IMR-90 (cell line): ENCODE measurements around the gene APPBP2. TPM values are rescaled to one million over a fixed set of nuclear protein-coding genes. Genes with fewer than 3 reads are reported as not detected.

Source experiments
- ATAC-seq: fragments of 200-7000 bp; cut with Tn5 transposase; 2 replicates; pipeline ENCODE4 v1.9.1; 2020; ENCODE audit warnings: low read depth, mild to moderate bottlenecking, moderate library complexity
- BruUV-seq: library from RNA; stranded (reverse); fragments of 400-500 nt; replicated peaks from 2 replicates; lab custom pipeline; 2021; lab: Mats Ljungman, UMichigan
- CTCF ChIA-PET: fragments of 300-600 bp; formaldehyde crosslinking; extraction: SDS; loops from one replicate; lab custom pipeline; 2021; ENCODE audit warnings: antibody characterized with exemption; lab: Yijun Ruan, JAX
- POLR2A ChIA-PET: fragments of 300-600 bp; sonication (Branson Sonifier 250); formaldehyde crosslinking; loops from one replicate; lab custom pipeline; 2022; ENCODE audit warnings: antibody characterized with exemption; ENCODE audit not compliant: unreplicated experiment; lab: Charles Lee
- DNase-seq: peaks from one replicate; pipeline ENCODE4 v3.0.0; 2013
- H2AFZ ChIP-seq: replicated peaks from 2 replicates; pipeline ENCODE3; 2013; ENCODE audit warnings: low read length, mild to moderate bottlenecking; ENCODE audit not compliant: poor library complexity
- H2AK5ac ChIP-seq: 2 replicates; pipeline ENCODE4 v1.6.1; 2013; ENCODE audit warnings: low read depth, low read length, inconsistent platforms
- H2AK9ac ChIP-seq: replicated peaks from 2 replicates; pipeline ENCODE3; 2013; ENCODE audit warnings: mild to moderate bottlenecking, low read depth, low read length, moderate library complexity; ENCODE audit not compliant: poor library complexity
- H2BK120ac ChIP-seq: 2 replicates; pipeline ENCODE4 v1.6.1; 2013; ENCODE audit warnings: low read depth, low read length, inconsistent platforms
- H2BK15ac ChIP-seq: 3 replicates; pipeline ENCODE4 v1.6.1; 2013; ENCODE audit warnings: low read depth, low read length, inconsistent platforms
- H2BK20ac ChIP-seq: 2 replicates; pipeline ENCODE4 v1.6.1; 2013; ENCODE audit warnings: low read depth, mild to moderate bottlenecking, inconsistent platforms, low read length, moderate library complexity
- H2BK5ac ChIP-seq: 2 replicates; pipeline ENCODE4 v1.6.1; 2013; ENCODE audit warnings: mild to moderate bottlenecking, low read depth, low read length, inconsistent platforms; ENCODE audit not compliant: poor library complexity, severe bottlenecking
- H3K14ac ChIP-seq: replicated peaks from 2 replicates; pipeline ENCODE4 v1.6.1; 2013; ENCODE audit warnings: low read depth, low read length, inconsistent platforms
- H3K18ac ChIP-seq: 2 replicates; pipeline ENCODE4 v1.6.1; 2013; ENCODE audit warnings: low read depth, low read length, control low read depth
- H3K23ac ChIP-seq: 2 replicates; pipeline ENCODE4 v1.6.1; 2013; ENCODE audit warnings: low read depth, low read length, inconsistent platforms
- H3K27ac ChIP-seq: 2 replicates; pipeline ENCODE4 v1.5.1; 2013; ENCODE audit warnings: mild to moderate bottlenecking, control low read depth, low read length; ENCODE audit not compliant: insufficient read depth
- H3K27me3 ChIP-seq: 2 replicates; pipeline ENCODE4 v1.6.1; 2013; ENCODE audit warnings: low read length; ENCODE audit not compliant: control insufficient read depth, insufficient read depth
- H3K36me3 ChIP-seq: 2 replicates; pipeline ENCODE4 v1.6.1; 2013; ENCODE audit warnings: low read length, mixed read lengths; ENCODE audit not compliant: control insufficient read depth, insufficient read depth
- H3K4ac ChIP-seq: 2 replicates; pipeline ENCODE4 v1.6.1; 2013; ENCODE audit warnings: low read depth, low read length, inconsistent platforms
- H3K4me1 ChIP-seq: 2 replicates; pipeline ENCODE4 v1.6.1; 2013; ENCODE audit warnings: low read length, mixed read lengths; ENCODE audit not compliant: control insufficient read depth, insufficient read depth
- H3K4me2 ChIP-seq: 2 replicates; pipeline ENCODE4 v1.6.1; 2013; ENCODE audit warnings: low read depth, mild to moderate bottlenecking, control low read depth, low read length, moderate library complexity
- H3K4me3 ChIP-seq: 2 replicates; pipeline ENCODE4 v1.5.1; 2013; ENCODE audit warnings: low read depth, mild to moderate bottlenecking, control low read depth, low read length, moderate library complexity; ENCODE audit not compliant: insufficient read depth
- H3K56ac ChIP-seq: 2 replicates; pipeline ENCODE4 v1.6.1; 2013; ENCODE audit warnings: low read length, inconsistent platforms; ENCODE audit not compliant: insufficient read depth; ENCODE audit errors: extremely low read depth
- H3K79me1 ChIP-seq, 2 experiments: 2 replicates each; pipeline ENCODE4 v1.6.1; 2013; ENCODE audit warnings: low read length in 2 of 2, inconsistent platforms in 1 of 2, low read depth in 1 of 2
- H3K9ac ChIP-seq: 2 replicates; pipeline ENCODE4 v1.6.1; 2013; ENCODE audit warnings: low read depth, low read length, control low read depth
- H3K9me1 ChIP-seq: 2 replicates; pipeline ENCODE4 v1.6.1; 2013; ENCODE audit warnings: low read length, inconsistent platforms; ENCODE audit not compliant: insufficient read depth
- H3K9me3 ChIP-seq: 2 replicates; pipeline ENCODE4 v1.6.1; 2013; ENCODE audit warnings: low read length; ENCODE audit not compliant: control insufficient read depth, insufficient read depth
- H4K20me1 ChIP-seq: 2 replicates; pipeline ENCODE4 v1.6.1; 2013; ENCODE audit warnings: low read length, inconsistent platforms; ENCODE audit not compliant: insufficient read depth
- H4K5ac ChIP-seq: 2 replicates; pipeline ENCODE4 v1.6.1; 2013; ENCODE audit warnings: mild to moderate bottlenecking, low read depth, low read length, control low read depth
- H4K8ac ChIP-seq, 2 experiments: 2 replicates each; pipeline ENCODE4 v1.6.1; 2013; ENCODE audit warnings: low read depth in 2 of 2, low read length in 2 of 2, control low read depth in 1 of 2, inconsistent platforms in 1 of 2
- H4K91ac ChIP-seq: 2 replicates; pipeline ENCODE4 v1.6.1; 2013; ENCODE audit warnings: low read depth, low read length, inconsistent platforms; ENCODE audit not compliant: insufficient read depth
- BHLHE40 ChIP-seq: fragments of 150-350 bp; IDR thresholded peaks from 2 replicates; pipeline ENCODE4 v1.6.1; 2016; ENCODE audit warnings: mild to moderate bottlenecking, low read depth, low read length
- CEBPB ChIP-seq: IDR thresholded peaks from 2 replicates; pipeline ENCODE4 v1.6.1; 2012; ENCODE audit warnings: low read depth, low read length, improper control_type of control experiment
- CHD1 ChIP-seq: IDR thresholded peaks from 2 replicates; pipeline ENCODE4 v1.6.1; 2012; ENCODE audit warnings: low read depth, low read length, improper control_type of control experiment
- FOS ChIP-seq: fragments of 150-350 bp; IDR thresholded peaks from 2 replicates; pipeline ENCODE4 v1.6.1; 2016; ENCODE audit warnings: low read depth, low read length
- MAFK ChIP-seq: IDR thresholded peaks from 2 replicates; pipeline ENCODE4 v1.6.1; 2012; ENCODE audit warnings: low read depth, low read length, improper control_type of control experiment
- MAZ ChIP-seq: IDR thresholded peaks from 2 replicates; pipeline ENCODE4 v1.6.1; 2012; ENCODE audit warnings: low read depth, mild to moderate bottlenecking, low read length, improper control_type of control experiment, moderate library complexity, borderline replicate concordance
- MXI1 ChIP-seq: IDR thresholded peaks from 2 replicates; pipeline ENCODE4 v1.6.1; 2012; ENCODE audit warnings: low read depth, mild to moderate bottlenecking, low read length, moderate library complexity, borderline replicate concordance
- NFE2L2 ChIP-seq: fragments of 150-350 bp; IDR thresholded peaks from 2 replicates; pipeline ENCODE4 v1.6.1; 2016; ENCODE audit warnings: low read depth, mild to moderate bottlenecking, low read length
- POLR2A ChIP-seq: IDR thresholded peaks from 2 replicates; pipeline ENCODE4 v1.6.1; 2012; ENCODE audit warnings: mild to moderate bottlenecking, low read depth, low read length
- RAD21 ChIP-seq: IDR thresholded peaks from 2 replicates; pipeline ENCODE4 v1.6.1; 2012; ENCODE audit warnings: low read length, improper control_type of control experiment
- RCOR1 ChIP-seq: IDR thresholded peaks from 2 replicates; pipeline ENCODE4 v1.6.1; 2012; ENCODE audit warnings: mild to moderate bottlenecking, low read length, improper control_type of control experiment; ENCODE audit not compliant: insufficient replicate concordance
- RFX5 ChIP-seq: IDR thresholded peaks from 2 replicates; pipeline ENCODE4 v1.8.0; 2012; ENCODE audit warnings: low read depth, mild to moderate bottlenecking, low read length, moderate library complexity
- SMC3 ChIP-seq: fragments of 150-350 bp; IDR thresholded peaks from 2 replicates; pipeline ENCODE4 v1.6.1; 2016; ENCODE audit warnings: low read depth, mild to moderate bottlenecking, antibody characterized with exemption, low read length, moderate library complexity
- WGBS, 2 experiments: methylation state at CpG; one replicate each; pipeline versions ENCODE4 v1.1.5 to v1.1.7; 2013; ENCODE audit warnings: missing lambda C conversion rate in 2 of 2; ENCODE audit not compliant: insufficient read length in 1 of 2; ENCODE audit errors: extremely low coverage in 2 of 2; 5-methylcytosine and 5-hydroxymethylcytosine counted together
- dilution Hi-C: fragments of 300-500 bp; cut with HindIII; formaldehyde crosslinking; loops from one replicate; pipeline ENCODE4 v1.14.3; 2018; ENCODE audit warnings: low sequenced_read_pairs; ENCODE audit not compliant: unreplicated experiment
- in situ Hi-C: fragments of 300-500 bp; cut with MboI; formaldehyde crosslinking; loops from 3 replicates; pipeline ENCODE4 v1.14.3; 2019; ENCODE audit warnings: low sequenced_read_pairs, inconsistent platforms, mixed read lengths
- intact Hi-C: fragments of 100-400 bp; cut with micrococcal nuclease; formaldehyde crosslinking; loops from 2 replicates; pipeline ENCODE4 v1.10.0; 2022
- polyA plus RNA-seq, 3 experiments: library from polyadenylated mRNA; depleted of rRNA; stranded (reverse); fragments of >200 nt; gene quantifications; 2 replicates each; pipeline ENCODE4 v1.2.3, GENCODE V29; 2012; ENCODE audit warnings: low replicate concordance in 1 of 3
- total RNA-seq: library from RNA; depleted of rRNA; stranded (reverse); fragments of >200 nt; gene quantifications from 2 replicates; pipeline ENCODE4 v1.2.3, GENCODE V29; 2012
- TF ChIP-seq, protein P1 (sequence below): fragments of 150-350 bp; IDR thresholded peaks from 2 replicates; pipeline ENCODE4 v1.6.1; 2017; ENCODE audit warnings: mild to moderate bottlenecking, antibody characterized with exemption, low read length, low read depth
- TF ChIP-seq, protein P2 (sequence below): fragments of 150-350 bp; IDR thresholded peaks from 2 replicates; pipeline ENCODE4 v1.6.1; 2016; ENCODE audit warnings: low read depth, mild to moderate bottlenecking, low read length, moderate library complexity, borderline replicate concordance
- TF ChIP-seq, protein P3 (sequence below): conservative IDR thresholded peaks from 2 replicates; pipeline ENCODE4 v1.5.1; 2012; ENCODE audit warnings: mild to moderate bottlenecking, low read depth, low read length, improper control_type of control experiment

Gene APPBP2
- total and polyA plus RNA-seq, 2 of the 4 experiments (the other 2 are of a cell fraction) = 12.3 to 93.9 TPM

DNA sequence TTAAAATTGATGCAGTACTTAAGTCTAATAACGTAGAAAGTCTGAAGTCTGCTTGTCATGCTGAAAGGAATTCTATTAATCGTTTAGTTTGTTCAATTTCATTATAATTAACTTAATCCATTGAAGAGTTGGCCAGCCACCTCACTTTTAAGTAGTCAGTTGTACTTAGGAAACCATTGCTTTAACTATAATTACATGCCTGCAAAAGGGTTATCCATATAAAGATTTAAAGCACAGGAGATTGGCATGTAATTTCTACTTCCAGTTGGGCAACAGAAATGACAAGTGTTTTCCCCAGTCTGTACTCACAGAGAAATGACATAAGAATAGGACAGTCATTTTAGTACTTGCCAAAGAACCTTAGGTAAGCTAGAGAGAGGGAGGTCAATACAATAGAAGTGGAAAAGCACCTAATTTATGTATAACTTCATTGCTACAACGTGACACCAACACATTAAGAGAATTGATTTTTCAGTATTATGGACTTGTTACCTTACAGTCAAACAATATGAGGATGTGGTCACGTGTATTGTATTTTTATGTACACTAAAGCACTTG lies 130.5 kb downstream of the APPBP2 start:
- no peak overlapping the region for H2AFZ ChIP-seq
- H3K18ac ChIP-seq = no peak overlapping the region
- no peak overlapping the region for H3K4ac ChIP-seq
- H2BK15ac ChIP-seq = no peak overlapping the region
- TF ChIP-seq CHD1 = no peak
- no peak for TF ChIP-seq CEBPB
- TF ChIP-seq, protein P1, sequence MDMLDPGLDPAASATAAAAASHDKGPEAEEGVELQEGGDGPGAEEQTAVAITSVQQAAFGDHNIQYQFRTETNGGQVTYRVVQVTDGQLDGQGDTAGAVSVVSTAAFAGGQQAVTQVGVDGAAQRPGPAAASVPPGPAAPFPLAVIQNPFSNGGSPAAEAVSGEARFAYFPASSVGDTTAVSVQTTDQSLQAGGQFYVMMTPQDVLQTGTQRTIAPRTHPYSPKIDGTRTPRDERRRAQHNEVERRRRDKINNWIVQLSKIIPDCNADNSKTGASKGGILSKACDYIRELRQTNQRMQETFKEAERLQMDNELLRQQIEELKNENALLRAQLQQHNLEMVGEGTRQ = no peak
- TF ChIP-seq, protein P2, sequence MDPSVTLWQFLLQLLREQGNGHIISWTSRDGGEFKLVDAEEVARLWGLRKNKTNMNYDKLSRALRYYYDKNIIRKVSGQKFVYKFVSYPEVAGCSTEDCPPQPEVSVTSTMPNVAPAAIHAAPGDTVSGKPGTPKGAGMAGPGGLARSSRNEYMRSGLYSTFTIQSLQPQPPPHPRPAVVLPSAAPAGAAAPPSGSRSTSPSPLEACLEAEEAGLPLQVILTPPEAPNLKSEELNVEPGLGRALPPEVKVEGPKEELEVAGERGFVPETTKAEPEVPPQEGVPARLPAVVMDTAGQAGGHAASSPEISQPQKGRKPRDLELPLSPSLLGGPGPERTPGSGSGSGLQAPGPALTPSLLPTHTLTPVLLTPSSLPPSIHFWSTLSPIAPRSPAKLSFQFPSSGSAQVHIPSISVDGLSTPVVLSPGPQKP = no peak
- no peak for TF ChIP-seq BHLHE40
- no peak for TF ChIP-seq RFX5
- no peak for TF ChIP-seq FOS
- no peak for TF ChIP-seq NFE2L2
- TF ChIP-seq SMC3 = no peak
- TF ChIP-seq POLR2A = no peak
- no peak for TF ChIP-seq MAZ
- TF ChIP-seq RCOR1 = no peak
- TF ChIP-seq, protein P3, sequence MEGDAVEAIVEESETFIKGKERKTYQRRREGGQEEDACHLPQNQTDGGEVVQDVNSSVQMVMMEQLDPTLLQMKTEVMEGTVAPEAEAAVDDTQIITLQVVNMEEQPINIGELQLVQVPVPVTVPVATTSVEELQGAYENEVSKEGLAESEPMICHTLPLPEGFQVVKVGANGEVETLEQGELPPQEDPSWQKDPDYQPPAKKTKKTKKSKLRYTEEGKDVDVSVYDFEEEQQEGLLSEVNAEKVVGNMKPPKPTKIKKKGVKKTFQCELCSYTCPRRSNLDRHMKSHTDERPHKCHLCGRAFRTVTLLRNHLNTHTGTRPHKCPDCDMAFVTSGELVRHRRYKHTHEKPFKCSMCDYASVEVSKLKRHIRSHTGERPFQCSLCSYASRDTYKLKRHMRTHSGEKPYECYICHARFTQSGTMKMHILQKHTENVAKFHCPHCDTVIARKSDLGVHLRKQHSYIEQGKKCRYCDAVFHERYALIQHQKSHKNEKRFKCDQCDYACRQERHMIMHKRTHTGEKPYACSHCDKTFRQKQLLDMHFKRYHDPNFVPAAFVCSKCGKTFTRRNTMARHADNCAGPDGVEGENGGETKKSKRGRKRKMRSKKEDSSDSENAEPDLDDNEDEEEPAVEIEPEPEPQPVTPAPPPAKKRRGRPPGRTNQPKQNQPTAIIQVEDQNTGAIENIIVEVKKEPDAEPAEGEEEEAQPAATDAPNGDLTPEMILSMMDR = no peak
- no peak for TF ChIP-seq MAFK
- TF ChIP-seq RAD21 = no peak
- no peak for TF ChIP-seq MXI1
- no peak overlapping the region for H3K4me3 ChIP-seq
- no peaks in the 10 kb centered on the region for H4K20me1 ChIP-seq
- H3K4me2 ChIP-seq = no peak overlapping the region
- H4K8ac ChIP-seq = no peak overlapping the region
- H4K5ac ChIP-seq = no peak overlapping the region
- intact Hi-C loops (no loop called here), in situ Hi-C loops (no loop called here), dilution Hi-C loops (no loop called here)
- no peak overlapping the region for H4K91ac ChIP-seq
- no peak overlapping the region for H2AK5ac ChIP-seq
- ATAC-seq (no peak), DNase-seq (no peak)
- POLR2A ChIA-PET = no interaction called here
- no peaks in the 10 kb centered on the region for H3K9me3 ChIP-seq
- no peak overlapping the region for H2BK5ac ChIP-seq
- CTCF ChIA-PET = no interaction called here
- H3K27me3 ChIP-seq = no peaks in the 10 kb centered on the region
- H3K4me1 ChIP-seq = no peaks in the 10 kb centered on the region
- no peak overlapping the region for H2BK120ac ChIP-seq
- H3K36me3 ChIP-seq = no peaks in the 10 kb centered on the region
- H3K27ac ChIP-seq = no peak overlapping the region
- peaks cover 7 to 16% of the 10 kb centered on the region in 2 experiments; a peak in 2 of 4 replicates for H3K79me1 ChIP-seq
- H3K56ac ChIP-seq = no peak overlapping the region
- H3K23ac ChIP-seq = no peak overlapping the region
- H2BK20ac ChIP-seq = no peak overlapping the region
- no CpG with 5 or more reads among the region's 4 CpGs for WGBS, 2 experiments
- no peak overlapping the region for H2AK9ac ChIP-seq
- H3K14ac ChIP-seq = no peak overlapping the region
- no peaks in the 10 kb centered on the region for H3K9me1 ChIP-seq
- no TSS peak for BruUV-seq
- no peak overlapping the region for H3K9ac ChIP-seq
